ENCODE data around the gene SCML1. TPM values are rescaled to one million over a fixed set of nuclear protein-coding genes. Genes with fewer than 3 reads are reported as not detected.

Gene SCML1
- total and polyA plus RNA-seq, 2 donors (not counting 3 experiments of a cell fraction or from before 2014, with no cell fraction given): 8.8 to 12.4 TPM

GRCh38 chrX:17769701-17770269 lies 32.5 kb downstream of the SCML1 start:
- intact Hi-C loops (cut with micrococcal nuclease) (no loop called here), dilution Hi-C loops (cut with MboI; ENCODE audit: extremely low pct_ligation_motif_present, low sequenced_read_pairs) (no loop called here)
- Histone ChIP-seq H3K9me3 (replicated peaks; ENCODE audit: control insufficient read depth, insufficient read depth, low read length) (no peaks in the 10 kb centered on the region), H3K4me1 (ENCODE audit: control insufficient read depth, extremely low read depth, insufficient read depth, low read length) (no peaks in the 10 kb centered on the region), H3K9ac (replicated peaks; ENCODE audit: extremely low read depth, insufficient read depth, low read length) (no peak overlapping the region), H3K4me2 (ENCODE audit: insufficient read depth, low read length) (no peak overlapping the region), H3K4me3 (replicated peaks in 1 of 3; ENCODE audit: insufficient read depth in 1 of 3, low read depth in 1 of 3, low read length in 3 of 3) (no peak overlapping the region), H3K27me3 (ENCODE audit: control insufficient read depth in 2 of 2, insufficient read depth in 2 of 2, low read length in 2 of 2) (no peaks in the 10 kb centered on the region), H3K36me3 (ENCODE audit: control insufficient read depth in 2 of 2, extremely low read depth in 1 of 2, insufficient read depth in 2 of 2, low read length in 2 of 2) (no peaks in the 10 kb centered on the region), H2AFZ (ENCODE audit: low read depth, low read length) (no peak overlapping the region), H3K27ac (ENCODE audit: insufficient read depth, low read depth, low read length) (no peak overlapping the region), H3K9me1 (replicated peaks; ENCODE audit: control insufficient read depth, extremely low read depth, insufficient read depth, low read length) (no peaks in the 10 kb centered on the region), H3K79me2 (ENCODE audit: control insufficient read depth, insufficient read depth, low read length) (no peaks in the 10 kb centered on the region), H4K20me1 (replicated peaks; ENCODE audit: control insufficient read depth, extremely low read depth, insufficient read depth, low read length) (no peaks in the 10 kb centered on the region)
- DNase-seq (ENCODE audit: low read depth, low spot score) (no peak), FAIRE-seq (no peak)
- TF ChIP-seq JUN (IDR thresholded peaks at IDR 0.05; ENCODE audit: borderline replicate concordance, insufficient read depth, insufficient read length, low read depth) (no peak), GATA2 (IDR thresholded peaks at IDR 0.05; ENCODE audit: insufficient read depth, insufficient read length, low read depth, low read length) (no peak), MYC (IDR thresholded peaks at IDR 0.05; ENCODE audit: low read depth, low read length) (no peak), POLR2AphosphoS5 (IDR thresholded peaks at IDR 0.05; ENCODE audit: insufficient read depth, low read depth, low read length) (no peak), POLR2A (IDR thresholded peaks at IDR 0.05; ENCODE audit: low read depth, low read length) (no peak), FOS (IDR thresholded peaks at IDR 0.05; ENCODE audit: borderline replicate concordance, insufficient read depth, low read length) (no peak)
- BruUV-seq (replicated peaks): no TSS peak
- ChIA-PET POLR2A (no interaction called here), CTCF (no interaction called here)

DNA sequence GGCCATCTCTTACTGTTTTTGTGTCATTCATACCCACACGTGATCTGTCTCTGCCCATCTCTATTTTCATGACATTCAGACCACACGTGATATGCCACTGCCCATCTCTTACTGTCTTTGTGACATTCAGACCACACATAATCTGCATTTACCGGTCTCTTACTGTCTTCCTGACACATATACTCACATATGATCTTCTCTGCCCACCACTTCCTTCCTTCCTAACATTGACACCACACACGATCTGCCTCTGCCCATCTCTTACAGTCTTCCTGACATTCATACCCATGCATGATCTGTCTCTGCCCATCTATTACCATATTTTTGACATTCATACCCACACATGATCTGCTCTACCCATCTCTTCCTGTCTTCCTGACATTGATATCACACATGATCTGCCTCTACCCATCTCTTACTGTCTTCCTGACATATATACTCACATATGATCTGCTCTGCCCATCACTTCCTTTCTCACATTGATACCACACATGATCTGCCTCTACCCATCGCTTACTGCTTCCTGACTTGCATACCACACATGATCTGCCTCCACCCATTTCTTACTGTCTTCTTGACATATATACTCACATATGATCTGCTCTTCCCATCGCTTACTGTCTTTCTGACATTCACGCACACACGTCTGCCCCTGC lies 36.1 kb downstream of the SCML1 start:
- Histone ChIP-seq H3K9me1 (replicated peaks; ENCODE audit: control insufficient read depth, extremely low read depth, insufficient read depth, low read length) (no peaks in the 10 kb centered on the region), H3K27ac (ENCODE audit: insufficient read depth, low read depth, low read length) (no peak overlapping the region), H3K79me2 (ENCODE audit: control insufficient read depth, insufficient read depth, low read length) (no peaks in the 10 kb centered on the region), H4K20me1 (replicated peaks; ENCODE audit: control insufficient read depth, extremely low read depth, insufficient read depth, low read length) (no peaks in the 10 kb centered on the region), H3K4me2 (ENCODE audit: insufficient read depth, low read length) (no peak overlapping the region), H3K36me3 (ENCODE audit: control insufficient read depth in 2 of 2, extremely low read depth in 1 of 2, insufficient read depth in 2 of 2, low read length in 2 of 2) (no peaks in the 10 kb centered on the region), H3K9me3 (replicated peaks; ENCODE audit: control insufficient read depth, insufficient read depth, low read length) (no peaks in the 10 kb centered on the region), H3K4me3 (replicated peaks in 1 of 3; ENCODE audit: insufficient read depth in 1 of 3, low read depth in 1 of 3, low read length in 3 of 3) (no peak overlapping the region), H3K9ac (replicated peaks; ENCODE audit: extremely low read depth, insufficient read depth, low read length) (no peak overlapping the region), H2AFZ (ENCODE audit: low read depth, low read length) (no peak overlapping the region), H3K27me3 (ENCODE audit: control insufficient read depth in 2 of 2, insufficient read depth in 2 of 2, low read length in 2 of 2) (no peaks in the 10 kb centered on the region), H3K4me1 (ENCODE audit: control insufficient read depth, extremely low read depth, insufficient read depth, low read length) (no peaks in the 10 kb centered on the region)
- POLR2A ChIA-PET: no interaction called here
- TF ChIP-seq POLR2AphosphoS5 (IDR thresholded peaks at IDR 0.05; ENCODE audit: insufficient read depth, low read depth, low read length) (no peak), CTCF (IDR thresholded peaks at IDR 0.05; ENCODE audit: extremely low read depth in 1 of 2, insufficient read depth in 1 of 2, low read depth in 1 of 2, low read length in 2 of 2) (no peak), FOS (IDR thresholded peaks at IDR 0.05; ENCODE audit: borderline replicate concordance, insufficient read depth, low read length) (no peak), GATA2 (IDR thresholded peaks at IDR 0.05; ENCODE audit: insufficient read depth, insufficient read length, low read depth, low read length) (no peak)
- FAIRE-seq (no peak), DNase-seq (ENCODE audit: low read depth, low spot score) (no peak)
- dilution Hi-C loops (cut with MboI; ENCODE audit: extremely low pct_ligation_motif_present, low sequenced_read_pairs) (no loop called here), intact Hi-C loops (cut with micrococcal nuclease) (no loop called here)
- BruUV-seq (replicated peaks): no TSS peak
- CTCF ChIA-PET: no interaction called here

All from endothelial cell of umbilical vein (primary cell).